IMR-90 (cell line): ENCODE data around the gene VPS13C. TPM values are rescaled to one million over a fixed set of nuclear protein-coding genes. Genes with fewer than 3 reads are reported as not detected.

Source experiments
- ATAC-seq: fragments of 200-7000 bp; cut with Tn5 transposase; 2 replicates; pipeline ENCODE4 v1.9.1; 2020; ENCODE audit warnings: low read depth, mild to moderate bottlenecking, moderate library complexity
- BruUV-seq: library from RNA; stranded (reverse); fragments of 400-500 nt; replicated peaks from 2 replicates; lab custom pipeline; 2021; lab: Mats Ljungman, UMichigan
- CTCF ChIA-PET: fragments of 300-600 bp; formaldehyde crosslinking; extraction: SDS; loops from one replicate; lab custom pipeline; 2021; ENCODE audit warnings: antibody characterized with exemption; lab: Yijun Ruan, JAX
- POLR2A ChIA-PET: fragments of 300-600 bp; sonication (Branson Sonifier 250); formaldehyde crosslinking; loops from one replicate; lab custom pipeline; 2022; ENCODE audit warnings: antibody characterized with exemption; ENCODE audit not compliant: unreplicated experiment; lab: Charles Lee
- DNase-seq: peaks from one replicate; pipeline ENCODE4 v3.0.0; 2013
- H2AFZ ChIP-seq: replicated peaks from 2 replicates; pipeline ENCODE3; 2013; ENCODE audit warnings: low read length, mild to moderate bottlenecking; ENCODE audit not compliant: poor library complexity
- H2AK5ac ChIP-seq: 2 replicates; pipeline ENCODE4 v1.6.1; 2013; ENCODE audit warnings: low read depth, low read length, inconsistent platforms
- H2AK9ac ChIP-seq: replicated peaks from 2 replicates; pipeline ENCODE3; 2013; ENCODE audit warnings: mild to moderate bottlenecking, low read depth, low read length, moderate library complexity; ENCODE audit not compliant: poor library complexity
- H2BK120ac ChIP-seq: 2 replicates; pipeline ENCODE4 v1.6.1; 2013; ENCODE audit warnings: low read depth, low read length, inconsistent platforms
- H2BK15ac ChIP-seq: 3 replicates; pipeline ENCODE4 v1.6.1; 2013; ENCODE audit warnings: low read depth, low read length, inconsistent platforms
- H2BK20ac ChIP-seq: 2 replicates; pipeline ENCODE4 v1.6.1; 2013; ENCODE audit warnings: low read depth, mild to moderate bottlenecking, inconsistent platforms, low read length, moderate library complexity
- H2BK5ac ChIP-seq: 2 replicates; pipeline ENCODE4 v1.6.1; 2013; ENCODE audit warnings: mild to moderate bottlenecking, low read depth, low read length, inconsistent platforms; ENCODE audit not compliant: poor library complexity, severe bottlenecking
- H3K14ac ChIP-seq: replicated peaks from 2 replicates; pipeline ENCODE4 v1.6.1; 2013; ENCODE audit warnings: low read depth, low read length, inconsistent platforms
- H3K18ac ChIP-seq: 2 replicates; pipeline ENCODE4 v1.6.1; 2013; ENCODE audit warnings: low read depth, low read length, control low read depth
- H3K23ac ChIP-seq: 2 replicates; pipeline ENCODE4 v1.6.1; 2013; ENCODE audit warnings: low read depth, low read length, inconsistent platforms
- H3K27ac ChIP-seq: 2 replicates; pipeline ENCODE4 v1.5.1; 2013; ENCODE audit warnings: mild to moderate bottlenecking, control low read depth, low read length; ENCODE audit not compliant: insufficient read depth
- H3K27me3 ChIP-seq: 2 replicates; pipeline ENCODE4 v1.6.1; 2013; ENCODE audit warnings: low read length; ENCODE audit not compliant: control insufficient read depth, insufficient read depth
- H3K36me3 ChIP-seq: 2 replicates; pipeline ENCODE4 v1.6.1; 2013; ENCODE audit warnings: low read length, mixed read lengths; ENCODE audit not compliant: control insufficient read depth, insufficient read depth
- H3K4ac ChIP-seq: 2 replicates; pipeline ENCODE4 v1.6.1; 2013; ENCODE audit warnings: low read depth, low read length, inconsistent platforms
- H3K4me1 ChIP-seq: 2 replicates; pipeline ENCODE4 v1.6.1; 2013; ENCODE audit warnings: low read length, mixed read lengths; ENCODE audit not compliant: control insufficient read depth, insufficient read depth
- H3K4me2 ChIP-seq: 2 replicates; pipeline ENCODE4 v1.6.1; 2013; ENCODE audit warnings: low read depth, mild to moderate bottlenecking, control low read depth, low read length, moderate library complexity
- H3K4me3 ChIP-seq: 2 replicates; pipeline ENCODE4 v1.5.1; 2013; ENCODE audit warnings: low read depth, mild to moderate bottlenecking, control low read depth, low read length, moderate library complexity; ENCODE audit not compliant: insufficient read depth
- H3K56ac ChIP-seq: 2 replicates; pipeline ENCODE4 v1.6.1; 2013; ENCODE audit warnings: low read length, inconsistent platforms; ENCODE audit not compliant: insufficient read depth; ENCODE audit errors: extremely low read depth
- H3K79me1 ChIP-seq, 2 experiments: 2 replicates each; pipeline ENCODE4 v1.6.1; 2013; ENCODE audit warnings: low read length in 2 of 2, inconsistent platforms in 1 of 2, low read depth in 1 of 2
- H3K9ac ChIP-seq: 2 replicates; pipeline ENCODE4 v1.6.1; 2013; ENCODE audit warnings: low read depth, low read length, control low read depth
- H3K9me1 ChIP-seq: 2 replicates; pipeline ENCODE4 v1.6.1; 2013; ENCODE audit warnings: low read length, inconsistent platforms; ENCODE audit not compliant: insufficient read depth
- H3K9me3 ChIP-seq: 2 replicates; pipeline ENCODE4 v1.6.1; 2013; ENCODE audit warnings: low read length; ENCODE audit not compliant: control insufficient read depth, insufficient read depth
- H4K20me1 ChIP-seq: 2 replicates; pipeline ENCODE4 v1.6.1; 2013; ENCODE audit warnings: low read length, inconsistent platforms; ENCODE audit not compliant: insufficient read depth
- H4K5ac ChIP-seq: 2 replicates; pipeline ENCODE4 v1.6.1; 2013; ENCODE audit warnings: mild to moderate bottlenecking, low read depth, low read length, control low read depth
- H4K8ac ChIP-seq, 2 experiments: 2 replicates each; pipeline ENCODE4 v1.6.1; 2013; ENCODE audit warnings: low read depth in 2 of 2, low read length in 2 of 2, control low read depth in 1 of 2, inconsistent platforms in 1 of 2
- H4K91ac ChIP-seq: 2 replicates; pipeline ENCODE4 v1.6.1; 2013; ENCODE audit warnings: low read depth, low read length, inconsistent platforms; ENCODE audit not compliant: insufficient read depth
- CEBPB ChIP-seq: IDR thresholded peaks from 2 replicates; pipeline ENCODE4 v1.6.1; 2012; ENCODE audit warnings: low read depth, low read length, improper control_type of control experiment
- FOS ChIP-seq: fragments of 150-350 bp; IDR thresholded peaks from 2 replicates; pipeline ENCODE4 v1.6.1; 2016; ENCODE audit warnings: low read depth, low read length
- RAD21 ChIP-seq: IDR thresholded peaks from 2 replicates; pipeline ENCODE4 v1.6.1; 2012; ENCODE audit warnings: low read length, improper control_type of control experiment
- RFX5 ChIP-seq: IDR thresholded peaks from 2 replicates; pipeline ENCODE4 v1.8.0; 2012; ENCODE audit warnings: low read depth, mild to moderate bottlenecking, low read length, moderate library complexity
- SMC3 ChIP-seq: fragments of 150-350 bp; IDR thresholded peaks from 2 replicates; pipeline ENCODE4 v1.6.1; 2016; ENCODE audit warnings: low read depth, mild to moderate bottlenecking, antibody characterized with exemption, low read length, moderate library complexity
- WGBS, 2 experiments: methylation state at CpG; one replicate each; pipeline versions ENCODE4 v1.1.5 to v1.1.7; 2013; ENCODE audit warnings: missing lambda C conversion rate in 2 of 2; ENCODE audit not compliant: insufficient read length in 1 of 2; ENCODE audit errors: extremely low coverage in 2 of 2; 5-methylcytosine and 5-hydroxymethylcytosine counted together
- dilution Hi-C: fragments of 300-500 bp; cut with HindIII; formaldehyde crosslinking; loops from one replicate; pipeline ENCODE4 v1.14.3; 2018; ENCODE audit warnings: low sequenced_read_pairs; ENCODE audit not compliant: unreplicated experiment
- in situ Hi-C: fragments of 300-500 bp; cut with MboI; formaldehyde crosslinking; loops from 3 replicates; pipeline ENCODE4 v1.14.3; 2019; ENCODE audit warnings: low sequenced_read_pairs, inconsistent platforms, mixed read lengths
- intact Hi-C: fragments of 100-400 bp; cut with micrococcal nuclease; formaldehyde crosslinking; loops from 2 replicates; pipeline ENCODE4 v1.10.0; 2022
- polyA plus RNA-seq, 3 experiments: library from polyadenylated mRNA; depleted of rRNA; stranded (reverse); fragments of >200 nt; gene quantifications; 2 replicates each; pipeline ENCODE4 v1.2.3, GENCODE V29; 2012; ENCODE audit warnings: low replicate concordance in 1 of 3
- total RNA-seq: library from RNA; depleted of rRNA; stranded (reverse); fragments of >200 nt; gene quantifications from 2 replicates; pipeline ENCODE4 v1.2.3, GENCODE V29; 2012
- TF ChIP-seq, protein P1 (sequence below): fragments of 150-350 bp; IDR thresholded peaks from 2 replicates; pipeline ENCODE4 v1.6.1; 2016; ENCODE audit warnings: low read depth, mild to moderate bottlenecking, low read length, moderate library complexity, borderline replicate concordance

VPS13C gene
- total and polyA plus RNA-seq, 2 of the 4 experiments (the other 2 are of a cell fraction) = 8.1 to 32.8 TPM

DNA sequence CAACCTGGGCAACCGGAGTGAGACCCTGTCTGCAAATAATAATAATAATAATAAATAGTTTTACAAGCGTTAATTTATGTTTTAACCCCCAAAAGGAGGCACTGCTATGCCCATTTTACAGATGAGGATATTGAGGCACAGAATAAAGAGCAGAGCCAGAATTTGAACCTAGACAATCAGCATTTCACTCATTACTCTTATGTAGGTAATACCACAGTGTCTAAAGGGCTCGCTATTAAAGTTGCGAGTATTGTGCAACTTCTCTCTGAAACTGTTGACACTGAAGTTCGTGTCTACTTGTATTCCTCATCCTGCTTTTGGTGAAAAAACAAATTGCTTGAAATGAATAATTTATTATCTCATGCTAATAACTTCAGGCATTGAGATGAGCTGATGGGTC is 9.3 kb upstream of the VPS13C start:
- no peak overlapping the region for H3K27ac ChIP-seq
- no peak overlapping the region for H4K5ac ChIP-seq
- no peak overlapping the region for H3K9ac ChIP-seq
- no peaks in the 10 kb centered on the region for H4K20me1 ChIP-seq
- H3K79me1 ChIP-seq = no peaks in the 10 kb centered on the region
- WGBS, 2 experiments = no CpG with 5 or more reads among the region's 5 CpGs
- TF ChIP-seq RAD21 (no peak), CEBPB (peak; percentile 82), FOS (no peak), RFX5 (no peak), SMC3 (no peak)
- TF ChIP-seq, protein P1, sequence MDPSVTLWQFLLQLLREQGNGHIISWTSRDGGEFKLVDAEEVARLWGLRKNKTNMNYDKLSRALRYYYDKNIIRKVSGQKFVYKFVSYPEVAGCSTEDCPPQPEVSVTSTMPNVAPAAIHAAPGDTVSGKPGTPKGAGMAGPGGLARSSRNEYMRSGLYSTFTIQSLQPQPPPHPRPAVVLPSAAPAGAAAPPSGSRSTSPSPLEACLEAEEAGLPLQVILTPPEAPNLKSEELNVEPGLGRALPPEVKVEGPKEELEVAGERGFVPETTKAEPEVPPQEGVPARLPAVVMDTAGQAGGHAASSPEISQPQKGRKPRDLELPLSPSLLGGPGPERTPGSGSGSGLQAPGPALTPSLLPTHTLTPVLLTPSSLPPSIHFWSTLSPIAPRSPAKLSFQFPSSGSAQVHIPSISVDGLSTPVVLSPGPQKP = no peak
- no peak overlapping the region for H4K8ac ChIP-seq
- no peak for DNase-seq
- ChIA-PET POLR2A (no interaction called here), CTCF (interaction anchor here (1.4 kb wide), 1 partner anchor 9 kb away, joined by 3 read pairs; the partner anchor contains the start of gene VPS13C)
- no peaks in the 10 kb centered on the region for H3K36me3 ChIP-seq
- intact Hi-C loops (loop anchor here (10.0 kb wide), 1 partner anchor 185 kb away; no protein-coding TSS in a partner anchor), dilution Hi-C loops (no loop called here), in situ Hi-C loops (loop anchor here (5.0 kb wide), 1 partner anchor 192 kb away; no protein-coding TSS in a partner anchor)
- H3K14ac ChIP-seq = no peak overlapping the region
- H3K18ac ChIP-seq = no peak overlapping the region
- H4K91ac ChIP-seq = no peak overlapping the region
- no peak overlapping the region for H2AFZ ChIP-seq
- H2BK5ac ChIP-seq = no peak overlapping the region
- no peaks in the 10 kb centered on the region for H3K4me1 ChIP-seq
- H2AK9ac ChIP-seq = no peak overlapping the region
- no peak overlapping the region for H2AK5ac ChIP-seq
- H3K4me2 ChIP-seq = no peak overlapping the region
- H3K9me3 ChIP-seq = no peaks in the 10 kb centered on the region
- H3K4ac ChIP-seq = no peak overlapping the region
- ATAC-seq = no peak
- H2BK20ac ChIP-seq = no peak overlapping the region
- no peak overlapping the region for H2BK120ac ChIP-seq
- H3K56ac ChIP-seq = no peak overlapping the region
- H3K27me3 ChIP-seq = peaks cover 34% of the 10 kb centered on the region
- no peak overlapping the region for H3K4me3 ChIP-seq
- no peak overlapping the region for H2BK15ac ChIP-seq
- no peaks in the 10 kb centered on the region for H3K9me1 ChIP-seq
- no TSS peak for BruUV-seq
- no peak overlapping the region for H3K23ac ChIP-seq
